Pancreas (tissue), 10 donors: Measurements from ENCODE around the gene SLC6A13. TPM values are rescaled to one million over a fixed set of nuclear protein-coding genes. Genes with fewer than 3 reads are reported as not detected.
"Not testable (repeated sequence)": the region's sequence is repeated elsewhere in the genome, so short reads cannot be mapped to it uniquely, and the experiment has no call there.

Source experiments
- ATAC-seq, 4 donors: fragments of 200-7000 bp; cut with Tn5 transposase; one replicate each; pipeline versions ENCODE4 v1.8.0 to v1.9.1; 2020; ENCODE audit warnings: mild to moderate bottlenecking in 4 of 4, moderate library complexity in 4 of 4
- DNase-seq, 6 donors: peaks; one replicate each; pipeline ENCODE4 v3.0.0-alpha.2; 2020
- FAIRE-seq: peaks from 2 replicates; lab custom pipeline; 2012; peaks lifted over from hg19 to GRCh38; lab: Jason Lieb, UNC
- H3K27ac ChIP-seq, 4 donors: fragments of 200-600 bp; sonication (generic); 1 replicate in 3 of 4; 2 replicates in 1 of 4; pipeline versions ENCODE4 v1.5.0 to v1.8.0; 2020
- H3K27me3 ChIP-seq, 4 donors: fragments of 200-600 bp; one replicate each; pipeline ENCODE4 v1.8.0; 2021
- H3K36me3 ChIP-seq, 3 donors: fragments of 200-600 bp; sonication (generic) in 1 of 3; one replicate each; pipeline versions ENCODE4 v1.5.0 to v1.8.0; 2020 to 2021
- H3K4me1 ChIP-seq, 3 donors: fragments of 200-600 bp; one replicate each; pipeline ENCODE4 v1.8.0; 2021
- H3K4me3 ChIP-seq, 4 donors: fragments of 200-600 bp; sonication (generic) in 2 of 4; one replicate each; pipeline versions ENCODE4 v1.5.0 to v1.8.0; 2020 to 2021
- H3K9me3 ChIP-seq, 4 donors: fragments of 200-600 bp; one replicate each; pipeline ENCODE4 v1.8.0; 2021
- CTCF ChIP-seq, 4 donors: fragments of 200-600 bp; sonication (generic) in 3 of 4; IDR thresholded peaks; one replicate each; pipeline versions ENCODE4 v1.5.0 to v1.8.0; 2021; ENCODE audit warnings: antibody characterized with exemption in 4 of 4
- WGBS, 2 donors: extraction: QIAGEN DNeasy Blood & Tissue Kit; methylation state at CpG; one replicate each; pipeline ENCODE4 v1.1.7; 2013; 5-methylcytosine and 5-hydroxymethylcytosine counted together
- intact Hi-C, 3 donors: fragments of 100-400 bp; cut with DNase I; formaldehyde crosslinking; loops; one replicate each; pipeline versions ENCODE4 v1.11.1 to v1.14.2; 2022
- polyA plus RNA-seq, 2 donors: library from polyadenylated mRNA; stranded (reverse); fragments of 200-250 nt; gene quantifications; one replicate each; pipeline ENCODE4 v1.2.3, GENCODE V29; 2013
- total RNA-seq, 6 donors: library from RNA; stranded (reverse); fragmentation: NEBNext Ultra II Directional in 4 of 6; extraction: Animal tissue kit (Norgen Biotek cat#: 25700) in 4 of 6; gene quantifications; one replicate each; pipeline versions ENCODE4 v1.2.1 to v1.2.4, GENCODE V29; 2021 to 2023
- donor health status: healthy with polysubstance abuse.
- donor health status: DM: no; HTN: no; CAD: no; lungs with moderate emphysema.
- donor health status: DM: no; HTN: no; CAD: no.
- donor health status: control.
- donor health status: control.
- donor health status: Bipolar disorder and iron deficiency.
- donor health status: DM: yes; HTN: yes; CAD: no.
- donor health status: DM: no; HTN: no; CAD: no.
- donor health status: DM: no; HTN: no; CAD: no.
- donor health status: DM: yes; HTN: yes; CAD: no.

The SLC6A13 gene
- total RNA-seq (under 1 TPM in 2 of 6 donors, not detected in 4; 0.26 to 0.31 TPM), polyA plus RNA-seq (under 1 TPM; 0.23 to 0.35 TPM)

GRCh38 chr12:262817-263216 is at the start of gene SLC6A13:
SLC6A13 (minus strand) TSS chr12:262836; CDS start chr12:260052, 2,784 bp downstream.
- ATAC-seq: peak in 1 of 4 donors; percentile 19
- intact Hi-C loops: no loop called here
- 8% methylated on average over 7 of the region's 7 CpGs for WGBS, 2 donors

GRCh38 chr12:308511-308910 is 45.9 kb upstream of the SLC6A13 start:
- no peak for ATAC-seq
- no peak for FAIRE-seq
- intact Hi-C loops: no loop called here
- Histone ChIP-seq H3K4me1 (no peaks in the 10 kb centered on the region), H3K9me3 (no peaks in the 10 kb centered on the region), H3K36me3 (peaks cover 9 to 73% (median 36%) of the 10 kb centered on the region in 3 donors), H3K27ac (no peak overlapping the region), H3K4me3 (no peak overlapping the region), H3K27me3 (no peaks in the 10 kb centered on the region)
- TF ChIP-seq CTCF (IDR thresholded peaks at IDR 0.05): no peak
- no peak for DNase-seq
- 14 to 22% methylated on average over 2 of the region's 2 CpGs for WGBS, 2 donors

More at GRCh38 chr12:262817-263216, at the start of gene SLC6A13:
- no peaks in the 10 kb centered on the region for H3K4me1 ChIP-seq
- H3K36me3 ChIP-seq: no peaks in the 10 kb centered on the region
- no peak within 1 kb of the TSS for H3K4me3 ChIP-seq
- H3K9me3 ChIP-seq: no peaks in the 10 kb centered on the region
- DNase-seq (no peak), FAIRE-seq (no peak)
- H3K27me3 ChIP-seq: peaks cover 0 to 10% (median 0%) of the 10 kb centered on the region in 4 donors
- H3K27ac ChIP-seq: no peak within 1 kb of the TSS
- TF ChIP-seq CTCF (IDR thresholded peaks at IDR 0.05): no peak

- TF ChIP-seq CTCF (IDR thresholded peaks at IDR 0.05): no peak
- no peak overlapping the region for H3K4me3 ChIP-seq
- DNase-seq (no peak), ATAC-seq (no peak), FAIRE-seq (no peak)
- intact Hi-C loops: no loop called here
- no peaks in the 10 kb centered on the region for H3K9me3 ChIP-seq
- no peaks in the 10 kb centered on the region for H3K4me1 ChIP-seq
- WGBS, 2 donors: 97 to 99% methylated on average over 10 of the region's 10 CpGs
- H3K27ac ChIP-seq: no peak overlapping the region
- H3K27me3 ChIP-seq: no peaks in the 10 kb centered on the region
- peaks cover 9 to 68% (median 33%) of the 10 kb centered on the region in 3 donors for H3K36me3 ChIP-seq
Observed at GRCh38 chr12:307406-307805, 44.8 kb upstream of the SLC6A13 start.

GRCh38 chr12:304805-305204 is 42.2 kb upstream of the SLC6A13 start:
- no peaks in the 10 kb centered on the region for H3K4me1 ChIP-seq
- no peak overlapping the region for H3K27ac ChIP-seq
- DNase-seq (no peak), ATAC-seq (no peak), FAIRE-seq (no peak)
- intact Hi-C loops: no loop called here
- peaks cover 0 to 43% (median 16%) of the 10 kb centered on the region in 3 donors for H3K36me3 ChIP-seq
- no peak overlapping the region for H3K4me3 ChIP-seq
- WGBS, 2 donors: 63 to 67% methylated on average over 5 of the region's 5 CpGs
- H3K27me3 ChIP-seq: no peaks in the 10 kb centered on the region
- no peaks in the 10 kb centered on the region for H3K9me3 ChIP-seq
- TF ChIP-seq CTCF (IDR thresholded peaks at IDR 0.05): no peak

GRCh38 chr12:302766-303165 is 40.1 kb upstream of the SLC6A13 start:
- FAIRE-seq: not testable (repeated sequence)

GRCh38 chr12:300166-300565 is 37.5 kb upstream of the SLC6A13 start:
- not testable (repeated sequence) for FAIRE-seq
- WGBS, 2 donors: 96 to 97% methylated on average over 1 of the region's 1 CpG
- H3K36me3 ChIP-seq: peaks cover 0 to 31% (median 3%) of the 10 kb centered on the region in 3 donors

More at GRCh38 chr12:302766-303165, 40.1 kb upstream of the SLC6A13 start:
- peaks cover 0 to 30% (median 12%) of the 10 kb centered on the region in 3 donors for H3K36me3 ChIP-seq
- H3K9me3 ChIP-seq, ATAC-seq, H3K27ac ChIP-seq, H3K4me3 ChIP-seq, H3K27me3 ChIP-seq, intact Hi-C loops, DNase-seq, H3K4me1 ChIP-seq: not testable (repeated sequence)
- 92 to 95% methylated on average over 3 of the region's 3 CpGs for WGBS, 2 donors

GRCh38 chr12:299511-299910 is 36.9 kb upstream of the SLC6A13 start:
- H3K4me1 ChIP-seq, DNase-seq, H3K27ac ChIP-seq, intact Hi-C loops, H3K9me3 ChIP-seq, ATAC-seq, H3K4me3 ChIP-seq, H3K27me3 ChIP-seq, FAIRE-seq: not testable (repeated sequence)
- 91 to 97% methylated on average over 5 of the region's 5 CpGs for WGBS, 2 donors
- peaks cover 0 to 37% (median 3%) of the 10 kb centered on the region in 3 donors for H3K36me3 ChIP-seq

More at GRCh38 chr12:300166-300565, 37.5 kb upstream of the SLC6A13 start:
- H3K4me3 ChIP-seq, DNase-seq, H3K27ac ChIP-seq, H3K9me3 ChIP-seq, intact Hi-C loops, ATAC-seq, H3K4me1 ChIP-seq, H3K27me3 ChIP-seq: not testable (repeated sequence)

GRCh38 chr12:298059-298458 is 35.4 kb upstream of the SLC6A13 start:
- H3K4me1 ChIP-seq, H3K27ac ChIP-seq, H3K9me3 ChIP-seq, FAIRE-seq, H3K4me3 ChIP-seq, H3K27me3 ChIP-seq, ATAC-seq, intact Hi-C loops: not testable (repeated sequence)
- WGBS, 2 donors: 93 to 97% methylated on average over 8 of the region's 8 CpGs
- peak in 2 of 6 donors; percentile 36 to 63 for DNase-seq
- H3K36me3 ChIP-seq: peaks cover 0 to 36% (median 3%) of the 10 kb centered on the region in 3 donors
